ENCODE measurements around the gene SGPP1.
"Not testable (repeated sequence)": the region's sequence is repeated elsewhere in the genome, so short reads cannot be mapped to it uniquely, and the experiment has no call there.

Gene SGPP1

DNA sequence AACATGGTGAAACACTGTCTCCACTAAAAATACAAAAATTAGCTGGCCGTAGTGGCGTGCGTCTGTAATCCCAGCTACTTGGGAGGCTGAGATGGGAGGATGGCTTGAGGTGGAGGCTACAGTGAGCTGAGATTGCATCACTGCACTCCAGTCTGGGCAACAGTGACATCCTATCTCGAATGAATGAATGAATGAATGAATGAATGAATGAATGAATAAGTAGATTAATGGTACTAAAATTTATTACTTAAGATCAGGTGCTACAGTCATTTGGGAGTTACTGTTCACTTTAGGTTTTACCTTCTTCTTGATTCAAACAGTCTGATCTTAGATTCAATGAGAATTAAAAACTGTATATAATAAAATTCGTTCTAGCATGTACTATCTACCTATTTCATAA is 54.6 kb downstream of the SGPP1 start:
- DNase-seq (ENCODE audit: low read depth in 2 of 2): no peak

DNA sequence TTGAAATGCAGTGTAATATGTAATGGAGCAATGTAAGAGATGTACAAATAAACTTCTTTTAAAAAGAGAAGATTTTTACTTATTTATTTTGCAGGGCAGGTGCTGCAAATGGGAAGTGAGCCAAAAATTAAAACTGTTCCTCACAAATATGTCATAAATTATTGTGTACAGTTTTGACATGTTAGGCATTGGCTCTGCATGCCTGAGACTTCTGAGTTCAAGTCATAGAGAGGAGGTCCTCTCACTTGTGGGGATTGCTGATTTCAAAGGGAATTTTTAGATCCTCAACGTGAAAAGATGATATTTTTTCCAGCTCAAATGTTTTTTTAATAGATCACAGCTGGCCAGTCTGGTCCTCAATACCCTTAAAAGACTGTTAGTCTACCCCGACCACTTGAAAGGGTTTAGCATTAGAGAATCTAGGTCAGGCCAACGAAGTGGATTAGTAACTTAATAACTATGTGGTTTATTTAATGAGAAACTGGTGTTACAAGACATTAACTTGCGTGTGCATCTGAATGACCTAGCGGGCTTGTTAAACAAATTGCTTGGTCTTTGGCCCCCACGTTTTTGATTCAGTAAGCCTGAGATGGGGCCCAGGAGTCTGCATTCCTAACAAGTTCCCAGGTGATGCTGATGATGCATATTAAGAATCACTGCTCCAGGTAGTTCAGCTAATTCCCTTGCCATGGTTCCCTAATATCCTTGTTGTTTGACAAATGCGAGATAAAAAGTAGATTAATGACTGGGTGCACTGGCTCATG is 55.3 kb downstream of the SGPP1 start:
- DNase-seq (ENCODE audit: low read depth in 2 of 2): no peak

DNA sequence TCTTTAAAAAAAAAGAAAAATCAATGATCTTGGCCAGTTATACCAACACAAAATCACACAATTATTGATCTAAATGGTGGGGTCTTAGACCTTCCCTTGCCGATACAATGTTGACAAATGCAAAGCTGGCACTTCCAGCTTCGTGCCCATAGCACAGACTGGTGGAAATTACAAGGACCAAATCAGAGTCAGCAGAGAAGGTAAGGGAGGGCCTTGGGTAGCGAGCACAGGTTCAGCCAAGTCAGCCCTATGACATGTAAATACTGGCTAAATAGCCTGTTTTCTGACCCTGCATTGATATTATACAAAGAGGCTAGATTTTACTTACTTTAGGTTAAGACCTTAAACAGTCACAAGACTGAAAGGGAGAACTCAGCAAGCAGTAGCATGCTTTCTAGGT is 55.9 kb downstream of the SGPP1 start:
- no peak for DNase-seq (ENCODE audit: low read depth in 2 of 2)

DNA sequence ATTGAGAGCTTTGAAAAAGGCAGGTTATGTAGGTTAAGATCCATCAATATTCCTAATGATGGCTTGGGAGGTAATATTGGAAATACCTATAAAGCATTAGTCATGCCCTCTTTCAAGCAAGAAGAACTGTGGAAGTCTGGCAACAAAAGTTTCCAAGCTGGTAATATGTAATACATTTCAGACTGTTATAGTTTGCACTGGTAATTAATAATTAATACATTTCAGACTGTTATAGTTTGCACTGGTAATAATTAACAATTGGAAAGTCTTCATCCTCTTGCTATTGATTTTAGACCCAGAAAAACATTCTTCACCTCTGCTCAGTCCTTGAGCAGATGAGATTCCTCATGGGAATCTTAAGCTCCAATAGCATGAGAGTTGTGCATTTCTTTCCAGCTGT is 57.2 kb downstream of the SGPP1 start:
- no peak for DNase-seq (ENCODE audit: low read depth in 2 of 2)

DNA sequence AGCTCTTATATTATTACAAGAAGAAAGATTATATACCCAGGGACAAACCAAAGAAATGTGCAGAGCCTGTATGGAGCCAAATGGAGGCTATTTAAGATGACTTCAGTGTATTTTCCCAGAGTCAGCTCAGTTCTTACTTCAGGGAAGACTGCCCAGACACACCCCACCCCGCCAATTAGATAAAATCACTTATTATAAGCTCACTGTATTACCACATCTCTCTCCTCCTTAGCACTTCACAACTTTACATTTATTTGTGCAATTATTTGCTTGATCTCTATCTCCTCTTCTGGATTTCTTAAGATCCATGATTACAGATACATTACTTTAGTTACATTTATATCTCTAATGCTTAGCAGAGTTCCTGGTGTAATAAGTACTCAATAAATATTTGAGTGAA is 61.5 kb downstream of the SGPP1 start:
- no peak for DNase-seq (ENCODE audit: low read depth in 2 of 2)

DNA sequence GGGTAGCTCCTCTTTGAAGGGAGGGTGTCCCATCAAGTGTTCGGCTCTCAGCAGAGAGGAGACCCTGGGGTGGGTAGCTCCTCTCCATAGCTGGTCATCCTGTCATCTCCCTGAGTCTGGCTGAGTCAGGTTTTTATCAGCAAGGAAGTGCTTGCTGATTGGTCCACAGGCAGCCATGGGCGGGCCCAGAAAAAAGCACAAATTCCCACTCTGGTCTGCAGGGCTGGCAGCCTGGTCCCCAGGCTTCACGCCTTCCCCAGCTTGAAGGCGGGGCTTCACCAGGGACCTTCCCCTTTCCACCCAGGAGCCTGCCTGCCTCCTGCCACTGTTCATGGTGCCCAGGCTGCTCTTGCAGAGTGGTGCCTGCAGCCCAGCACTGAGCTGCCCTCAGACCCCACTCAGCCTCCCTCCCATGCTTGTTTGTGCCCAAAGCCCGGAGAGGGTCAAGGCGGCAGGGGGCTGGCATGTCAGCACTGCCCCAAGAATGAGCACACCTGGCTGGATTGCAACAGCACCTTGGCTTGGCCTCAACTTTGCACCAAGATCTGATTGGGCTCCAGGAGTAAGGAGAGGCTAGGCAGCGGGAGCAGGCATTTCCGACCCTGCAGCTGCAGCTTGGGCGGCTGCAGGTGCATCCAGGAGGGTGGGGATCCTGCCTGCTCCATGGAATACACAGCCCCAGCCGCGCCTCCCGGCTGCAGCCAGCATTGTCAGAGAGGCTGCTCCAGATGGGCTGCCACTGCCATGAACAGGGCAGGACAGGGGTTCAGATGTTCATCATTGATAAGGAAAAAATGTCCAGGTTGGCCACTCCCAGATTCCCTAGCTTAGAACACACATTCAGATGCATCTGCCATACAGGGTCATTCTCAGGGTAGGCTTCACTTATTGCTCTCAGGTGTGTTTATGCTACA is 64.2 kb downstream of the SGPP1 start:
- DNase-seq (ENCODE audit: low read depth in 2 of 2): no peak

DNA sequence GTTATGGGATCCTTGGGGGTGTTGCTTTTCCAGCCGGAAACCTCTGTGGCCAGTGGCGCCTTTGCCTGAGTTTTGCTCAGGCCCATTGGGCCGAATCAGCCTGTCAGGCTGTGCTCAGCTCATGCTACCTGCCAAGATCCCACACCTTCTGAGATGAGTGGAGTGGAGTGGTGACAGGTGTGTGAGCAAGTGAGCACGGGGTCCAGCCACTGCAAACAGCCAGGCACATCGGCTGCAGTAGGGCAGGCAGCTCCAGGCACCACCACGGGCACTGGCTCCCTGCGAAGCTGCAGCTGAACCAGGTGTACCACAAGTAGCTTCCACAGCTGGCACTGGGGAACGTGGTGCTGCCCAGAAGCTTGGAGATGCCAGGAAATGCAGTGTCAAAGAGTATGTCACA is 65.1 kb downstream of the SGPP1 start:
- no peak for DNase-seq (ENCODE audit: low read depth in 2 of 2)

DNA sequence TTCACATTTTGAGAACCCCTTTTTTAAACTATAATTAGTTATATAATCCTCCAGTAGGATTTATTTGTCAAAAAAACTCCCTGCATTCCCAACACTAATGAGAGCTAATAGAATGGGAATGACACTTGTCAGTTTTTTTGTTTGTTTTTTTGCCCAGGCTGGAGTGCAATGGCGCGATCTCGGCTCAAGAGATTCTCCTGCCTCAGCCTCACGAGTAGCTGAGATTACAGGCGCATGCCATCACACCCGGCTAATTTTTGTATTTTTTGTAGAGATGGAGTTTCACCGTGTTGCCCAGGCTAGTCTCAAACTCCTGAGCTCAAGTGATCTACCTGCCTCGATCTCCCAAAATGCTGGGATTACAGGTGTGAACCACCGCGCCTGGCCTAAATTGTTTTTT is 66.0 kb downstream of the SGPP1 start:
- DNase-seq (ENCODE audit: low read depth in 2 of 2): not testable (repeated sequence)

DNA sequence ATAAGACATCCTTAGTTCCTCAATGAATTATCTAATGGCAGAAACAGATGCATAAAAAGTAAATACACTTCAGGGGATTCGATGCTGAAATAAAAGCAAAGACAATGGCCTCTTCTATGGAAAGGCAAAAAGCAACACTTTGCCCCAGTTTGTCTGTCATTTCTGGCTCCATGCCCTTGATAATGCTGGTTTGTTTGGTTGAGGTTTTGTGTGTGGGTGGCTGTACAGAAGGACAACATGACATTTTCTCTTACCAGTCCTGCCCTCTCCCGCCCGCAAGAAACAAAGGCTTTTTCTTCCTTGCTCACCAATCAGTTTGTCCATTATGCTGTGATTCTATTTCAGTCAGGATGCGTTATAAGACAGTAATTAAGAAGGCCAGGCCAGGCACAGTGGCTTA is 68.1 kb downstream of the SGPP1 start:
- DNase-seq (ENCODE audit: low read depth in 2 of 2): no peak

DNA sequence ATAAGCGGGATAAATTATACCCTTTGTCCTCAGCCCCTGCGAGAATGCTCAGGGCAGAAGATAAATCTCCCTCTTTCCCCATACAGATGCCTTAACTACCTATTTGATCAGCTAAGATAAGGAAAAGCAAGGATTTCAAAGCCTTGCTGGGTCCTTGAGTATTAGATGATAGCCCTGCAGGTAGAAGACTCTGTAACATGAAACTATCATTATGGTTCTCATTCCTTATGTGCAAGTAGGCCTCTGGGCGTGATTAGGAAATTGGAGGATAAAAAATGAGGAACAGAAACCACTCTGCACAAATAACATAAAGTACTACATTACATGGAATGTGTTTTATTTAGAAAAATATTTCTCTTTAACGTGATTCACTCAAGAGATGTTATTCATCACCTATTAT is 71.7 kb downstream of the SGPP1 start:
- DNase-seq (ENCODE audit: low read depth in 2 of 2): no peak

DNA sequence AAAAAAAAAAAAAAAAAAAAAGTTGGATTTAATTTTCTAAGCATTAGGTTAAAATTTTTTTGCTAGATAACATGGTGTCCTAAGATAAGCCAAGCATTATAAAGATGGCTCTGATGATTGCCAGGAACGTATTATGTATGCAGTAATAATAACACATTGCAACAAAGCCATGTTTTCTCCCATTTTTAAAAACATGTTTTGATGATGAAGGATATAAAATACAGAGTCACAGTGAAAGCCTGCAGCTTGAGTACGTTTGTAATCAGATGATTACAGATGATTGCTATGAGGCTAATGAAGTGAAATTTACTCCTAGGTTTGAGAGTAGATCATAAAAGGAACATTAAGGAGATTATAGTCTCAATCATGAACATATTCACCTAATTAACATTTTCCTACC is 72.9 kb downstream of the SGPP1 start:
- DNase-seq (ENCODE audit: low read depth in 2 of 2): no peak

DNA sequence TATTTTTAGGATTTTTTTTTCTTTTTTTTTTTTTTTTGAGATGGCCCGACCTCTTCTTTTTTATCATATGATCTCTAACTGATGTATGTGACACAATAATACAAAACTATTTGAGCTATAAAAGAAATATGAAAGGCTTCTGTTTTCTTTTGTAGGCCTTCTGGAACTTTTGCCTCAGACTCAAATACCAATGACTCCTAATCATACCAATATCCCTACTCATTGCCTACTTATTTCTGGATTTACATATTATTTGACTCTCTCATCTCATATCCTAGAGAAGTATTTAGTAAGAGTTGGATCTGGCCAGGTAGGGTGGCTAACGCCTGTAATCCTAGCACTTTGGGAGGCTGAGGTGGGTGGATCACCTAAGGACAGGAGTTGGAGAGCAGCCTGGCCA is 73.5 kb downstream of the SGPP1 start:
- no peak for DNase-seq (ENCODE audit: low read depth in 2 of 2)

DNA sequence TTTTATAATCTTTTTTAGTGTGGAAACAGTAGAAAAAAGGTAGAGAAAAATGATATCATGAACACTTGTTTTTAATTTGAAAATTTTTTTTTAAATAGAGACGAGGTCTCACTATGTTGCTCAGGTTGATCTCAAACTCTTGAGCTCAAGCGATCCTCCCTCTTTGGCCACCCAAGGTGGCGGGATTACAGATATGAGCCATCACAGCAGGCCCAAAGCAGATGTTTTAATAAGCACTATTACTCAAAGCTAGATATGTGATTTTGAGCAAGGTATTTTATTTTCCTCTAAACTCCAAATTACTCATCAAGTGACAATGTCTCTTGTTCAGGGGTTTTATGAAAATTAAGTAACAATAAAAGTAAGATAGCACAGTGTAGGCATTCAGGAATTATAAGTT is 75.5 kb downstream of the SGPP1 start:
- no peak for DNase-seq (ENCODE audit: low read depth in 2 of 2)

DNA sequence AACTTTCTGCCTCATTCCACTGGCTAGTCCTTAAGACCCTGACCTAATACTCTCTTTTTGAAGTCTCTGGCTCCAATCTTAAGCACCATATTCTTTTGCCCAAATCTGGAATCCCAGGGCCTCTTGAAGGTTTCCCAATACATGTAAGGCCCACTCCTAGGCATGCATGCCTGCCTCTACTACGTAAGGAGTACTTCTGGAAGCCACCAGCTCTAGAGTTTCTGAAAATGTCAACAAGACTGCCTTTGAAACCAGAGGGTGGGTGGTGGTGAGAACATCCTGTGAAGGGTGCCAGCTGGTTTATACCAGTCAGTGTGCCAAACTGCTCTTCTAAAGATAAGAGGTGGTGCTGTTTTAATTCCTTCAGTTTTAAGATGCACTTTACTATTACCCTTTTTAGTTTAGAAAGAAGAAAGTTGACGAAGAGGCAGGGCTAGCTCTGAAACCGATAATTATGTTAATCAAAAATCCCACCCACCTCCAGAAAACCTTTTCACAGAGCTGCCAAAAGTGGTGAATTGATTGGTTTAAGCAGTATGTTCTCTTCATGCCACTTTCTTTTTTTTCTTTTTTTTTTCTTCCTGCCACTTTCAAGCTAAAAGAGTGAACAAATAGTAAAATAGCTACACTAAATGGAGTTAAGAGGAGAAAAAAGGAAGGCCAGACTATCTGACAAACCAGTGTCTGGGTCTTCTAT is 77.5 kb downstream of the SGPP1 start:
- DNase-seq (ENCODE audit: low read depth in 2 of 2): peak; percentile 10 to 13

DNA sequence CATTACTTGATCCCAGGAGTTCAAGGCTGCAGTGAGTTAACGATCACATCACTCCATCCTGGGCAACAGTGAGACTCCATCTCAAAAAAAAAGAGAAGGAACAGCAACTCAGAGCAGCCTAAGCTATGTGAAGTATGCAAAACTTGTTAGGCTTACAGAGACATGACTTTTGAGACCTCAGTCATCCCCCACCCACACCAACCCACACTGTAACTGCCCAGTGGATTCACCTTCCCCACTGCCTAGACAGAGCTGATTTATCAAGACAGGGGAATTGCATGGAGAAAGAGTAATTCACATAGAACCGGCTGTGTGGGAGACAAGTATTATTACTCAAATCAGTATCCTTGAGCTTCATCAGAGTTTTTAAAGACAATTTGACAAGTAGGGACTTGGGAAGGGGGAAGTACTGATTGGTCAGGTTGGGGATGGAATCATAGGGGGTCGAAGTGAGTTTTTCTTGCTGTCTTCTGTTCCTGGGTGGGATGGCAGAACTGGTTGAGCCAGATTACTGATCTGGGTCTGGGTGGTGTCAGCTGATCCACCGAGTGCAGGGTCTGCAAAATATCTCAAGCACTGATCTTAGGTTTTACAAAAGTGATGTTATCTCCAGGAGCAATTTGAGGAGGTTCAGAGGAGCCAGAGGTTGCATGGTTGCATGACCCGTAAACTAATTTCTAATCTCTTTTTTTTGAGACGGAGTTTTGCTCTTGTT is 80.0 kb downstream of the SGPP1 start:
- no peak for DNase-seq (ENCODE audit: low read depth in 2 of 2)

DNA sequence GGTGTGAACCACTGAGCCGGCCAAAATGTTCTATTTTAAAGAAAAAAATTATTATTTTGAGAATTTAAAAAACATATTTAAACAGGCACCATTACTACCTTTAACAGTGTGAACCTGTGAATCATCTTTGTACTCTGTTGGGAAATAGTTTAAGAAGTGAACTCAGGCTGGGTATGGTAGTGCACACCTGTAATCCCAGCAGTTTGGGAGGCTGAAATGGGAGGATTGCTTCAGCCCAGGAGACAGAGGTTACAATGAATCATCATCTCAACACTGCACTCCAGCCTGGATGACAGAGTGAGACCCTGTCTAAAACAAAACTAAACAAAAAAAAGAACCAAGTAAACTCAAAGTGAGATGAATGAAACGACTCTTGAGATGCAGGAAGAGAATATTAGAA is 83.1 kb downstream of the SGPP1 start:
- no peak for DNase-seq (ENCODE audit: low read depth in 2 of 2)

DNA sequence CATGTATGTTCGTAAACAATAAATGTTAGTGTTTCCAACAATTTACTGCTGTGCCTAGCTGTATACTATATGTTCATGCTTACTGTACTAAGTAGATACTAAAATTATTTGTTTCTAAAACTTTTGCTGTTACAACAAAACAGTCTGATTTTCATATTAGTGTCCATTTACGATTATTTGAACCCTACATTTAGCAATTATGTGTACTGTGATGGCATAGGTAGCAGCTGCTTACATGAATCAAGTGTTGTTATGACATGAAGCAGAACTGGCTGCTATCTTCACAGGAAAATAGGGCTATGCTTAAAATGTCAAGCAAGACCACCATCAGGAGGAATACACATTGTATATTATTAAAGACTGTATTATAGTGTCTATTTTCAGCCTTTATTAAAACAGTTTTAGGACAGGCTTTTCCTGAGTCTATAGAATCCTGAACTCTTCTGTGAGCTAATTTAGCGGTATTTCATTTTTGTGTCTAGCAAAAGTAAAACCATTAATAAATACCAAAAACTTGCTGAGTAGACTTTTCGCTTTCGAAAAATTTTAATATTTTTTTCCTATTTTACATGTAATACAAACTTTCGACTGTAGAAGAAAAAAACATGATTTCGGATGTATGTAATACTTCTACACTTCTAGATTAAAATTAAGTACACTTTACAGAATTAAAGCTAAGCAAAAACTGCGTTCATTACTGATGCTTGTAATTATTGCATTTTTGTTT is 85.0 kb downstream of the SGPP1 start:
- no peak for DNase-seq (ENCODE audit: low read depth in 2 of 2)

DNA sequence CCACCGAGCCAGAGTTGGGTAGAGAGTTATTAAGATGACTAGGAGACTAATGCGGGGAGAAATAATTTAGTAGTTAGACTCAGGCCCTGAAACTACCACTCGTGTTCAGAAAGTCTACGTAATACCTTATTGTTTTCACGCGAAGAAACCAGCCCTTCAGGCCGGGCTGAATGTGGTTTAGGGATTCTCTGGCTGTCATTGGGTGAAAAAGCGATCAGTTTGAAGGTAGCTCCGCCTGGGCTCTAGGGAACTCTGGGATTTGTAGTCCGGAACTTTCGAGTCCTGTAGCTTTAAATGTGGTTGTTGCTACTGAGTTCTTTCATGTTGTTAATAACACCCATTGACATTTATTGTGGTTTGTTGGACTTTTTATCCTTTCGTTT is 85.6 kb downstream of the SGPP1 start:
- peak; percentile 46 to 57 for DNase-seq (ENCODE audit: low read depth in 2 of 2)

DNA sequence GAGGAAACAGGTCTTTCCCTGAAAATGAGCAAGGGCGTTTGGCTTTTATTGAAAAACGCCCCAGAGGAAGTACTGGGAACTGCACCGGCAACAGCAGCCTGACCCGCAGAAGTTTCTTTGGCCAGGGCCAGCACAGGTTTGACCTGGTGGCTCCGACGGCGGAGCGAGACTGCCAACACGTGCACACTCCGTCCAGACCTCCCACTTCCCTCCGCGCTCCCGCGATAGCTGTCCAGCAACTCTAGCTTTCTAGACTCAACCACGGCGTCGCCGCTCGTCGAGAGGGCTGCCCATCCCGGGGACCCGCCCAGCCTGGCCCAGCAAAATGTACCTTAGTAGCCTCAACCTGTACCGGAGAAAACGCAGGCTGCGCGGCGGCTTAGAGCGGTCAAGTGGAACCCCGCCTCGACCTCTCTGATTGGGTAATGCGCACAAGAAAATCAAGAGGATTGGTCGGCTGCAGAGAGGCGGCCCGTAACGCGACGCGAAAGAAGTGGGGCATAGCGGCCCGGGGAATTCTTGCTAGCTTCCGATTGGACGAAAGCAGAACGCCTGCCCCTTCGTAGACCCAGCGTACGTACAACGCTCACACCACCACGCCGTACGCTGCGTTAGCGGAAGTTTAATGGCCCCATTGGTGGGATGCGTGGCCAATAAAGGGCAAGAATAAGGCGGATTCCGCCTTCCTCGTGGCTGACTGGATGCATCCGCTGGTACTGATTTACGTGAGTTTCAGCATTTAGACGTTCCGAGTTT is 86.2 kb downstream of the SGPP1 start, which contains the start of gene WDR89:
Gene WDR89 (minus strand): TSS at position 399 of the 756 bp plus-strand sequence. CDS start 41,929 bp downstream, outside the sequence.
- peak; percentile 87 to 88 for DNase-seq (ENCODE audit: low read depth in 2 of 2)

DNA sequence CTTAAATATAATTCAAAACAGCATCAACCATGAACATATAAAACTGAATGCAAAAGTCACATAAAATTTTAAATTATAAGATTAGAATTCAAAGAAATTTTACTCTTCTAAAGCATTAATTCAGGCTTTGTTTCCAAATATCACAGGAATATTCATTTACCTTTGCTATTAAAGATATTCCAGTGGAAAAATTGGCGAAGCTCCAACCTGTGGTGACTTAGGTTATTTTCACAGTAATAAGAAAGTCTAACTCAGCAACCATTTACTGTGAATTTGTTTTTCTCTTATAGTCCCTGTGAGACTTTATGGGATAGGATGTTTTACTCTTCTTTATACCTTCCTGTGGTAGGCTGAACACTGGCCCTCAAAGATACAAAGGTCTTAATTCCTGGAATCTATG is 89.4 kb downstream of the SGPP1 start:
- no peak for DNase-seq (ENCODE audit: low read depth in 2 of 2)

Measured in stimulated activated CD8-positive, alpha-beta memory T cell treated with anti-CD3 and anti-CD28 coated beads, Interleukin-7, amount 100 ng/mL, for 1 hour (primary cell).